SK-N-SH treated with all-trans-retinoic acid at 6 μM for 48 hours (cell line): ENCODE measurements around the gene TNIP3.

ENCODE experiments used
- ARNTL ChIP-seq: fragments of 450-650 bp; formaldehyde crosslinking; IDR thresholded peaks from 2 replicates; pipeline ENCODE4 v1.5.0; 2020; ENCODE audit warnings: low read depth, mild to moderate bottlenecking, moderate library complexity, borderline replicate concordance
- GLIS3 ChIP-seq: fragments of 250-450 bp; sonication (Bioruptor Pico); IDR thresholded peaks from 2 replicates; pipeline ENCODE4 v1.5.0; 2020; ENCODE audit warnings: mild to moderate bottlenecking, moderate library complexity
- ISL1 ChIP-seq: fragments of 250-450 bp; sonication (Bioruptor Pico); IDR thresholded peaks from 2 replicates; pipeline ENCODE4 v2.1.2; 2022; ENCODE audit warnings: mild to moderate bottlenecking, moderate library complexity
- OSR1 ChIP-seq: fragments of 250-450 bp; sonication (Bioruptor Pico); IDR thresholded peaks from 2 replicates; pipeline ENCODE4 v1.8.0; 2022; ENCODE audit warnings: moderate library complexity, mild to moderate bottlenecking, inconsistent platforms
- RARB ChIP-seq: fragments of 250-450 bp; sonication (Bioruptor Pico); IDR thresholded peaks from 2 replicates; pipeline ENCODE4 v1.8.0; 2021; ENCODE audit warnings: mild to moderate bottlenecking, moderate library complexity
- SNAI2 ChIP-seq: fragments of 250-450 bp; sonication (Bioruptor Pico); IDR thresholded peaks from 2 replicates; pipeline ENCODE4 v1.5.0; 2020; ENCODE audit warnings: mild to moderate bottlenecking, moderate library complexity
- TCF4 ChIP-seq: fragments of 250-450 bp; sonication (Bioruptor Pico); IDR thresholded peaks from 2 replicates; pipeline ENCODE4 v1.8.0; 2021; ENCODE audit warnings: mild to moderate bottlenecking, moderate library complexity, borderline replicate concordance
- ZC3H10 ChIP-seq: fragments of 250-450 bp; sonication (Bioruptor Pico); IDR thresholded peaks from 2 replicates; pipeline ENCODE4 v1.5.1; 2021; ENCODE audit warnings: mild to moderate bottlenecking, moderate library complexity
- ZFP3 ChIP-seq: fragments of 250-450 bp; sonication (Bioruptor Pico); IDR thresholded peaks from 2 replicates; pipeline ENCODE4 v1.5.0; 2020; ENCODE audit warnings: mild to moderate bottlenecking, moderate library complexity
- ZFP30 ChIP-seq: fragments of 450-650 bp; formaldehyde crosslinking; IDR thresholded peaks from 2 replicates; pipeline ENCODE4 v1.5.0; 2022; ENCODE audit warnings: mild to moderate bottlenecking, moderate library complexity
- ZNF8 ChIP-seq: fragments of 450-650 bp; formaldehyde crosslinking; IDR thresholded peaks from 2 replicates; pipeline ENCODE4 v1.5.0; 2020; ENCODE audit warnings: mild to moderate bottlenecking, moderate library complexity
- TF ChIP-seq, protein P1 (sequence below): fragments of 250-450 bp; sonication (Bioruptor Pico); IDR thresholded peaks from 2 replicates; pipeline ENCODE4 v1.8.0; 2020; ENCODE audit warnings: mild to moderate bottlenecking, moderate library complexity, borderline replicate concordance
- TF ChIP-seq, protein P2 (sequence below): fragments of 250-450 bp; sonication (Bioruptor Pico); IDR thresholded peaks from 2 replicates; pipeline ENCODE4 v1.5.1; 2020; ENCODE audit warnings: low read depth, mild to moderate bottlenecking, moderate library complexity

DNA sequence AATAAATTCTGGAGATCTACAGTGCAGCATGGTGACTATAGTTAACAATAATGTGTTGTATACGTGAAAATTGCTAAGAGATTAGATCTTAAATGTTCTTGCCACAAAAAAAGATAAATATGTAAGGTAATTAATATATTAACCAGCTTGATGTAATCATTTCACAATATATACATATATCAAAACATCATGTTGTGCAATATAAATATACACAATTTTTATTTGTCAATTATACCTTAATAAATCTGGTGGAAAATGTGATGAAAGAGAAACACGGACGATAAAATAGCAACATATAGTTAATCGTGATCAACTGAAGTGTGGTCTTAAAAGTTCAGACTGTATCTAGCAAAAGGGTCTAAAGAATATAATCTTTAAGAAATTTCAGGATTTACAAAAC is 75.3 kb downstream of the TNIP3 start:
- TF ChIP-seq ARNTL (CRISPR knock-in tag) (no peak), ISL1 (CRISPR knock-in tag) (no peak), ZFP3 (CRISPR knock-in tag) (no peak), TCF4 (CRISPR knock-in tag) (no peak), ZNF8 (CRISPR knock-in tag) (no peak), OSR1 (no peak), ZC3H10 (CRISPR knock-in tag) (no peak), SNAI2 (no peak), GLIS3 (CRISPR knock-in tag) (no peak), RARB (no peak), ZFP30 (CRISPR knock-in tag) (no peak)
- TF ChIP-seq, protein P1, sequence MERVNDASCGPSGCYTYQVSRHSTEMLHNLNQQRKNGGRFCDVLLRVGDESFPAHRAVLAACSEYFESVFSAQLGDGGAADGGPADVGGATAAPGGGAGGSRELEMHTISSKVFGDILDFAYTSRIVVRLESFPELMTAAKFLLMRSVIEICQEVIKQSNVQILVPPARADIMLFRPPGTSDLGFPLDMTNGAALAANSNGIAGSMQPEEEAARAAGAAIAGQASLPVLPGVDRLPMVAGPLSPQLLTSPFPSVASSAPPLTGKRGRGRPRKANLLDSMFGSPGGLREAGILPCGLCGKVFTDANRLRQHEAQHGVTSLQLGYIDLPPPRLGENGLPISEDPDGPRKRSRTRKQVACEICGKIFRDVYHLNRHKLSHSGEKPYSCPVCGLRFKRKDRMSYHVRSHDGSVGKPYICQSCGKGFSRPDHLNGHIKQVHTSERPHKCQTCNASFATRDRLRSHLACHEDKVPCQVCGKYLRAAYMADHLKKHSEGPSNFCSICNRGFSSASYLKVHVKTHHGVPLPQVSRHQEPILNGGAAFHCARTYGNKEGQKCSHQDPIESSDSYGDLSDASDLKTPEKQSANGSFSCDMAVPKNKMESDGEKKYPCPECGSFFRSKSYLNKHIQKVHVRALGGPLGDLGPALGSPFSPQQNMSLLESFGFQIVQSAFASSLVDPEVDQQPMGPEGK = no peak
- TF ChIP-seq, protein P2, sequence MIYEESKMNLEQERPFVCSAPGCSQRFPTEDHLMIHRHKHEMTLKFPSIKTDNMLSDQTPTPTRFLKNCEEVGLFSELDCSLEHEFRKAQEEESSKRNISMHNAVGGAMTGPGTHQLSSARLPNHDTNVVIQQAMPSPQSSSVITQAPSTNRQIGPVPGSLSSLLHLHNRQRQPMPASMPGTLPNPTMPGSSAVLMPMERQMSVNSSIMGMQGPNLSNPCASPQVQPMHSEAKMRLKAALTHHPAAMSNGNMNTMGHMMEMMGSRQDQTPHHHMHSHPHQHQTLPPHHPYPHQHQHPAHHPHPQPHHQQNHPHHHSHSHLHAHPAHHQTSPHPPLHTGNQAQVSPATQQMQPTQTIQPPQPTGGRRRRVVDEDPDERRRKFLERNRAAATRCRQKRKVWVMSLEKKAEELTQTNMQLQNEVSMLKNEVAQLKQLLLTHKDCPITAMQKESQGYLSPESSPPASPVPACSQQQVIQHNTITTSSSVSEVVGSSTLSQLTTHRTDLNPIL (CRISPR knock-in tag) = no peak
